ENCODE results near the gene LRRC4C.

LRRC4C gene

GRCh38 chr11:41414771-41415440 lies 44.5 kb downstream of the LRRC4C start:
- no peak for DNase-seq

- no peak for DNase-seq
Observed at GRCh38 chr11:41413843-41414242, 45.6 kb downstream of the LRRC4C start.

- no peak for DNase-seq
Observed at GRCh38 chr11:41405812-41406211, 53.6 kb downstream of the LRRC4C start.

- DNase-seq: no peak
Observed at GRCh38 chr11:41404109-41404508, 55.3 kb downstream of the LRRC4C start.

- DNase-seq: no peak
Observed at GRCh38 chr11:41403458-41403857, 56.0 kb downstream of the LRRC4C start.

GRCh38 chr11:41400819-41401382 lies 58.6 kb downstream of the LRRC4C start:
- DNase-seq: no peak

- DNase-seq: no peak
Observed at GRCh38 chr11:41400124-41400523, 59.3 kb downstream of the LRRC4C start.

- DNase-seq: no peak
Observed at GRCh38 chr11:41399323-41399722, 60.1 kb downstream of the LRRC4C start.

GRCh38 chr11:41398175-41398574 lies 61.3 kb downstream of the LRRC4C start:
- no peak for DNase-seq

GRCh38 chr11:41394521-41395195 lies 64.8 kb downstream of the LRRC4C start:
- DNase-seq: no peak

- no peak for DNase-seq
Observed at GRCh38 chr11:41392596-41392995, 66.9 kb downstream of the LRRC4C start.

- DNase-seq: no peak
Observed at GRCh38 chr11:41389623-41390130, 69.8 kb downstream of the LRRC4C start.

GRCh38 chr11:41384329-41384728 lies 75.1 kb downstream of the LRRC4C start:
- no peak for DNase-seq

- no peak for DNase-seq
Observed at GRCh38 chr11:41383768-41384167, 75.7 kb downstream of the LRRC4C start.

GRCh38 chr11:41382927-41383326 lies 76.5 kb downstream of the LRRC4C start:
- DNase-seq: no peak

- DNase-seq: no peak
Observed at GRCh38 chr11:41379084-41379483, 80.4 kb downstream of the LRRC4C start.

GRCh38 chr11:41377709-41378394 lies 81.6 kb downstream of the LRRC4C start:
- no peak for DNase-seq

- no peak for DNase-seq
Observed at GRCh38 chr11:41351825-41352224, 107.6 kb downstream of the LRRC4C start.

GRCh38 chr11:41346042-41346441 lies 113.4 kb downstream of the LRRC4C start:
- DNase-seq: no peak

GRCh38 chr11:41334007-41334933 lies 125.2 kb downstream of the LRRC4C start:
- no peak for DNase-seq

GRCh38 chr11:41333357-41333756 lies 126.1 kb downstream of the LRRC4C start:
- no peak for DNase-seq

- DNase-seq: no peak
Observed at GRCh38 chr11:41328324-41328723, 131.1 kb downstream of the LRRC4C start.
